CD4-positive, CD25-positive, alpha-beta regulatory T cell (primary cell): ENCODE data around the gene MBD5. TPM values are rescaled to one million over a fixed set of nuclear protein-coding genes. Genes with fewer than 3 reads are reported as not detected.

Experiments
- ATAC-seq, 2 donors: fragments of 150-1000 bp; cut with Tn5 transposase; one replicate each; pipeline ENCODE4 v1.10.0; 2021; ENCODE audit warnings: low read depth in 2 of 2, moderate number of reproducible peaks in 2 of 2, moderate library complexity in 1 of 2
- DNase-seq, 3 donors: peaks; one replicate each; pipeline versions ENCODE4 v3.0.0 to v3.0.0-alpha.2; 2012 to 2022; ENCODE audit warnings: mixed read lengths in 1 of 3
- H3K27ac ChIP-seq: one replicate; pipeline ENCODE4 v1.7.0; 2013; ENCODE audit warnings: mild to moderate bottlenecking, low read length; ENCODE audit not compliant: insufficient read depth, poor library complexity, severe bottlenecking
- H3K27me3 ChIP-seq: one replicate; pipeline ENCODE4 v1.7.0; 2013; ENCODE audit warnings: low read length; ENCODE audit not compliant: control insufficient read depth, insufficient read depth
- H3K36me3 ChIP-seq: one replicate; pipeline ENCODE4 v1.7.0; 2013; ENCODE audit warnings: mild to moderate bottlenecking, low read length, moderate library complexity; ENCODE audit not compliant: control insufficient read depth, insufficient read depth
- H3K4me1 ChIP-seq: 2 replicates; pipeline ENCODE4 v1.7.0; 2013; ENCODE audit warnings: mild to moderate bottlenecking, low read length; ENCODE audit not compliant: insufficient read depth, control insufficient read depth, poor library complexity, severe bottlenecking
- H3K4me3 ChIP-seq: one replicate; pipeline ENCODE4 v1.7.0; 2013; ENCODE audit warnings: low read depth, mild to moderate bottlenecking, low read length, moderate library complexity
- H3K9me3 ChIP-seq, 2 experiments: 1 replicate in 1 of 2; 2 replicates in 1 of 2; pipeline ENCODE4 v1.7.0; 2013; ENCODE audit warnings: low read length in 2 of 2, mild to moderate bottlenecking in 1 of 2, moderate library complexity in 1 of 2; ENCODE audit not compliant: control insufficient read depth in 2 of 2
- H3K27ac Mint-ChIP-seq, 3 donors: one replicate each; pipeline ENCODE4 v1.8.0; 2020 to 2022; ENCODE audit warnings: mild to moderate bottlenecking in 3 of 3, mixed read lengths in 3 of 3, moderate library complexity in 2 of 3
- H3K27me3 Mint-ChIP-seq: one replicate; pipeline ENCODE4 v1.8.0; 2022; ENCODE audit warnings: mild to moderate bottlenecking, mixed read lengths
- H3K36me3 Mint-ChIP-seq: one replicate; pipeline ENCODE4 v1.8.0; 2020; ENCODE audit warnings: mixed read lengths
- H3K4me1 Mint-ChIP-seq, 4 donors: one replicate each; pipeline ENCODE4 v1.8.0; 2020 to 2022; ENCODE audit warnings: mixed read lengths in 4 of 4, mild to moderate bottlenecking in 1 of 4
- H3K4me3 Mint-ChIP-seq, 4 donors: one replicate each; pipeline ENCODE4 v1.8.0; 2020 to 2022; ENCODE audit warnings: mild to moderate bottlenecking in 4 of 4, mixed read lengths in 4 of 4, moderate library complexity in 3 of 4
- H3K9me3 Mint-ChIP-seq, 7 donors: one replicate each; pipeline ENCODE4 v1.8.0; 2020 to 2022; ENCODE audit warnings: mixed read lengths in 7 of 7, mild to moderate bottlenecking in 3 of 7, moderate library complexity in 2 of 7
- polyA plus RNA-seq, 4 donors: library from polyadenylated mRNA; unstranded; fragments of 300-500 nt; fragmentation: Illumina TruSeq; gene quantifications; one replicate each; pipeline ENCODE4 v1.2.3, GENCODE V29; 2021
- total RNA-seq: library from RNA; stranded (reverse); gene quantifications from one replicate; pipeline ENCODE4 v1.2.3, GENCODE V29; 2022

Gene MBD5
- total and polyA plus RNA-seq, 5 donors from 2014 or later: 11.7 to 62.6 (median 13.1) TPM

- DNase-seq: no peak
- Mint-ChIP-seq H3K9me3 (no peaks in the 10 kb centered on the region), H3K27me3 (no peaks in the 10 kb centered on the region), H3K4me1 (peaks cover 6 to 12% (median 9%) of the 10 kb centered on the region in 4 donors), H3K27ac (no peak overlapping the region), H3K36me3 (peaks cover 18% of the 10 kb centered on the region), H3K4me3 (no peak overlapping the region)
- no peaks in the 10 kb centered on the region for H3K9me3 ChIP-seq
- no peaks in the 10 kb centered on the region for H3K36me3 ChIP-seq
- no peak overlapping the region for H3K27ac ChIP-seq
- ATAC-seq: no peak
- peaks cover 10% of the 10 kb centered on the region for H3K4me1 ChIP-seq
- H3K27me3 ChIP-seq: no peaks in the 10 kb centered on the region
- no peak overlapping the region for H3K4me3 ChIP-seq
Observed at GRCh38 chr2:148513427-148513826, 492.5 kb downstream of the MBD5 start.

GRCh38 chr2:148515120-148515519 is 494.2 kb downstream of the MBD5 start:
- H3K27ac Mint-ChIP-seq: peak overlapping the region in 2 of 3 donors; percentile 6 to 79
- no peak overlapping the region for H3K4me3 ChIP-seq
- H3K36me3 Mint-ChIP-seq: peaks cover 18% of the 10 kb centered on the region
- H3K4me1 ChIP-seq: no peaks in the 10 kb centered on the region
- no peaks in the 10 kb centered on the region for H3K27me3 Mint-ChIP-seq
- H3K36me3 ChIP-seq: no peaks in the 10 kb centered on the region
- no peak for ATAC-seq
- no peaks in the 10 kb centered on the region for H3K9me3 ChIP-seq
- peaks cover 0 to 2% (median 0%) of the 10 kb centered on the region in 4 donors for H3K4me1 Mint-ChIP-seq
- no peaks in the 10 kb centered on the region for H3K27me3 ChIP-seq
- no peaks in the 10 kb centered on the region for H3K9me3 Mint-ChIP-seq
- no peak overlapping the region for H3K27ac ChIP-seq
- H3K4me3 Mint-ChIP-seq: no peak overlapping the region
- DNase-seq: no peak

GRCh38 chr2:148515976-148516375 is 495.1 kb downstream of the MBD5 start:
- H3K27ac Mint-ChIP-seq: no peak overlapping the region
- peaks cover 0 to 4% (median 0%) of the 10 kb centered on the region in 4 donors for H3K4me1 Mint-ChIP-seq
- no peaks in the 10 kb centered on the region for H3K4me1 ChIP-seq
- H3K9me3 Mint-ChIP-seq: no peaks in the 10 kb centered on the region
- peaks cover 18% of the 10 kb centered on the region for H3K36me3 Mint-ChIP-seq
- ATAC-seq (no peak), DNase-seq (no peak)
- H3K9me3 ChIP-seq: no peaks in the 10 kb centered on the region
- no peak overlapping the region for H3K4me3 Mint-ChIP-seq
- no peaks in the 10 kb centered on the region for H3K27me3 Mint-ChIP-seq
- H3K27ac ChIP-seq: no peak overlapping the region
- no peak overlapping the region for H3K4me3 ChIP-seq
- no peaks in the 10 kb centered on the region for H3K36me3 ChIP-seq
- H3K27me3 ChIP-seq: no peaks in the 10 kb centered on the region

GRCh38 chr2:148517296-148517695 is 496.4 kb downstream of the MBD5 start:
- Mint-ChIP-seq H3K36me3 (peaks cover 14% of the 10 kb centered on the region), H3K9me3 (no peaks in the 10 kb centered on the region), H3K27ac (no peak overlapping the region), H3K27me3 (no peaks in the 10 kb centered on the region), H3K4me1 (peaks cover 0 to 5% (median 0%) of the 10 kb centered on the region in 4 donors), H3K4me3 (no peak overlapping the region)
- no peak overlapping the region for H3K4me3 ChIP-seq
- no peak for ATAC-seq
- no peak overlapping the region for H3K27ac ChIP-seq
- no peaks in the 10 kb centered on the region for H3K9me3 ChIP-seq
- no peaks in the 10 kb centered on the region for H3K27me3 ChIP-seq
- H3K36me3 ChIP-seq: no peaks in the 10 kb centered on the region
- DNase-seq: no peak
- H3K4me1 ChIP-seq: no peaks in the 10 kb centered on the region

GRCh38 chr2:148517822-148518221 is 496.9 kb downstream of the MBD5 start:
- Histone ChIP-seq H3K4me1 (no peaks in the 10 kb centered on the region), H3K36me3 (no peaks in the 10 kb centered on the region), H3K9me3 (no peaks in the 10 kb centered on the region), H3K4me3 (no peak overlapping the region), H3K27ac (no peak overlapping the region), H3K27me3 (no peaks in the 10 kb centered on the region)
- H3K4me3 Mint-ChIP-seq: no peak overlapping the region
- H3K27me3 Mint-ChIP-seq: no peaks in the 10 kb centered on the region
- peaks cover 0 to 5% (median 2%) of the 10 kb centered on the region in 4 donors for H3K4me1 Mint-ChIP-seq
- no peak for ATAC-seq
- H3K27ac Mint-ChIP-seq: peak overlapping the region in 1 of 3 donors; percentile 1
- no peak for DNase-seq
- no peaks in the 10 kb centered on the region for H3K9me3 Mint-ChIP-seq
- H3K36me3 Mint-ChIP-seq: peaks cover 14% of the 10 kb centered on the region

- H3K36me3 ChIP-seq: no peaks in the 10 kb centered on the region
- Mint-ChIP-seq H3K4me3 (no peak overlapping the region), H3K27ac (no peak overlapping the region), H3K9me3 (no peaks in the 10 kb centered on the region), H3K4me1 (peaks cover 1 to 16% (median 11%) of the 10 kb centered on the region in 4 donors), H3K27me3 (no peaks in the 10 kb centered on the region), H3K36me3 (peaks cover 14% of the 10 kb centered on the region)
- ATAC-seq (no peak), DNase-seq (no peak)
- H3K27me3 ChIP-seq: no peaks in the 10 kb centered on the region
- peaks cover 11% of the 10 kb centered on the region for H3K4me1 ChIP-seq
- no peak overlapping the region for H3K27ac ChIP-seq
- H3K4me3 ChIP-seq: no peak overlapping the region
- no peaks in the 10 kb centered on the region for H3K9me3 ChIP-seq
Observed at GRCh38 chr2:148519013-148519412, 498.1 kb downstream of the MBD5 start.

- Mint-ChIP-seq H3K27me3 (no peaks in the 10 kb centered on the region), H3K27ac (no peak overlapping the region), H3K4me3 (no peak overlapping the region), H3K4me1 (peaks cover 13 to 38% (median 25%) of the 10 kb centered on the region in 4 donors), H3K9me3 (peaks cover 0 to 2% (median 0%) of the 10 kb centered on the region in 7 donors), H3K36me3 (peaks cover 6% of the 10 kb centered on the region)
- Histone ChIP-seq H3K4me1 (peaks cover 25% of the 10 kb centered on the region), H3K27me3 (no peaks in the 10 kb centered on the region), H3K9me3 (no peaks in the 10 kb centered on the region), H3K27ac (no peak overlapping the region), H3K36me3 (no peaks in the 10 kb centered on the region), H3K4me3 (no peak overlapping the region)
- DNase-seq (no peak), ATAC-seq (no peak)
Observed at GRCh38 chr2:148521181-148521580, 500.3 kb downstream of the MBD5 start.

GRCh38 chr2:148523315-148523714 is 502.4 kb downstream of the MBD5 start:
- Histone ChIP-seq H3K27me3 (no peaks in the 10 kb centered on the region), H3K4me1 (peaks cover 44% of the 10 kb centered on the region), H3K9me3 (no peaks in the 10 kb centered on the region), H3K27ac (no peak overlapping the region), H3K36me3 (no peaks in the 10 kb centered on the region), H3K4me3 (no peak overlapping the region)
- no peaks in the 10 kb centered on the region for H3K27me3 Mint-ChIP-seq
- DNase-seq (no peak), ATAC-seq (no peak)
- peak overlapping the region in 3 of 4 donors; percentile 15 to 75 (median 36) for H3K4me3 Mint-ChIP-seq
- peaks cover 22 to 59% (median 42%) of the 10 kb centered on the region in 4 donors for H3K4me1 Mint-ChIP-seq
- peaks cover 2% of the 10 kb centered on the region for H3K36me3 Mint-ChIP-seq
- H3K9me3 Mint-ChIP-seq: peaks cover 0 to 2% (median 0%) of the 10 kb centered on the region in 7 donors
- peak overlapping the region; percentile 16 to 90 (median 79) for H3K27ac Mint-ChIP-seq
